GM21526 (cell line): Measurements from ENCODE around the gene RPS6KA5.

Experiments
- ATAC-seq: cut with Tn5 transposase; IDR thresholded peaks from one replicate; pipeline ENCODE4 v1.9.1; 2021; ENCODE audit warnings: moderate library complexity; ENCODE audit not compliant: unreplicated experiment, low FRiP score

The RPS6KA5 gene

GRCh38 chr14:91032248-91032647 lies 28.2 kb downstream of the RPS6KA5 start:
- ATAC-seq: no peak

GRCh38 chr14:91031666-91032065 lies 28.8 kb downstream of the RPS6KA5 start:
- ATAC-seq: no peak

- no peak for ATAC-seq
Observed at GRCh38 chr14:91029456-91030217, 30.8 kb downstream of the RPS6KA5 start.

GRCh38 chr14:91027561-91027960 lies 32.9 kb downstream of the RPS6KA5 start:
- ATAC-seq: no peak

GRCh38 chr14:91022622-91023028 lies 37.8 kb downstream of the RPS6KA5 start:
- peak; percentile 83 for ATAC-seq

- ATAC-seq: peak; percentile 39
Observed at GRCh38 chr14:91021991-91022621, 38.3 kb downstream of the RPS6KA5 start.

GRCh38 chr14:91021115-91021514 lies 39.3 kb downstream of the RPS6KA5 start:
- ATAC-seq: no peak

- ATAC-seq: no peak
Observed at GRCh38 chr14:91019673-91020072, 40.8 kb downstream of the RPS6KA5 start.

- no peak for ATAC-seq
Observed at GRCh38 chr14:91018481-91018880, 42.0 kb downstream of the RPS6KA5 start.

GRCh38 chr14:91016800-91017410 lies 43.5 kb downstream of the RPS6KA5 start:
- no peak for ATAC-seq

GRCh38 chr14:91015435-91015834 lies 45.0 kb downstream of the RPS6KA5 start:
- ATAC-seq: no peak

- ATAC-seq: no peak
Observed at GRCh38 chr14:91012045-91012444, 48.4 kb downstream of the RPS6KA5 start.

- ATAC-seq: no peak
Observed at GRCh38 chr14:91010153-91010533, 50.3 kb downstream of the RPS6KA5 start.

- ATAC-seq: peak; percentile 88
Observed at GRCh38 chr14:91009501-91010152, 50.8 kb downstream of the RPS6KA5 start.

- peak; percentile 28 for ATAC-seq
Observed at GRCh38 chr14:91008759-91009409, 51.6 kb downstream of the RPS6KA5 start.

- ATAC-seq: no peak
Observed at GRCh38 chr14:91005716-91006115, 54.7 kb downstream of the RPS6KA5 start.

GRCh38 chr14:91004987-91005386 lies 55.5 kb downstream of the RPS6KA5 start:
- ATAC-seq: no peak

- ATAC-seq: no peak
Observed at GRCh38 chr14:90999299-90999698, 61.1 kb downstream of the RPS6KA5 start.

GRCh38 chr14:90996967-90997366 lies 63.5 kb downstream of the RPS6KA5 start:
- ATAC-seq: no peak

- ATAC-seq: no peak
Observed at GRCh38 chr14:90995785-90996184, 64.7 kb downstream of the RPS6KA5 start.

- ATAC-seq: no peak
Observed at GRCh38 chr14:90993792-90994191, 66.6 kb downstream of the RPS6KA5 start.
